ENCODE data around the gene C5orf22.
A peak's percentile ranks its signal among the peaks of the same experiment; 100 is the strongest.
"Not testable (repeated sequence)": the region's sequence is repeated elsewhere in the genome, so short reads cannot be mapped to it uniquely, and the experiment has no call there.

C5orf22 gene

DNA sequence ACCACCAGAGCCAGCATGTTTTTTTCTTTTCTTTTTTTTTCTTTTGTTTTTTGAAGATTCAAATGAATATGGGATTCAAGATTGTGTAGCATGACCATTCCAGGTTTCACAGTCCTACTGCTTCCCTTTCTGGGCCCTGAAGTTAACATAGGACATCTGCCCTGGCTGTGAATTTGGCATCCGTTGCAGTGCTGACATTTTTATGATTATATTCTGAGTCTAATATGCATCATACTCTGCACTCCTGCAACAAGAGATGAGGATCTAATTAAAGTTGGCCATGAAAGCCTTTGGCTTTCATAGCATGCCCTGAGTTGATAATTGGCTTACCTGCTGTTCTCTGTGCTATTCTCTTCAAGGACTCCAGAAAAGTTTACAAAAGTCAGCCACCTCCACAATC, 29.8 kb downstream of the C5orf22 start:
- no peak for TF ChIP-seq CTCF (IDR thresholded peaks at IDR 0.05; ENCODE audit: extremely low read depth, insufficient read depth, missing control alignments)
- in situ Hi-C loops (cut with MboI; ENCODE audit: low pct_unique_long_range_greater_than_20kb, low sequenced_read_pairs, unreplicated experiment) = no loop called here
- DNase-seq (ENCODE audit: low spot score) = no peak

DNA sequence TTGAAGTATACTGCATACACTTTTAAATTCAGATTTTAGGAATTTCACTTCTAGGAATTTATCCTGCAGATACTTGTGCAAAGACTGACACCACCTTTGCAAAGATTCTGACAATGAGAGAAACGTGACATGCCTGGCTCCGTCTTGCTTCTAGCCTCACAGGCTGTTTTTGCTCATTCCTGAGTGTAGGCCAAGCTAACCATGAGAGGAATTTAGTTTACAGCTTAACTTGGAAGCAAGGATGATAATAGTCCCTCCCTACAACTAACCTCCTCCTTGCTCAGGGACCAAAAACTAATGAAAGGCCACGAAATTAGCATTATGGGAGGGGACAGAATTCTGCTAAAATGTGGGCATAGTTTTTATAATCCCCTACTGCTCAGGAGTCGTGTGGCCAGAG, 31.1 kb downstream of the C5orf22 start:
- in situ Hi-C loops (cut with MboI; ENCODE audit: low pct_unique_long_range_greater_than_20kb, low sequenced_read_pairs, unreplicated experiment) = no loop called here
- no peak for DNase-seq (ENCODE audit: low spot score)
- TF ChIP-seq CTCF (IDR thresholded peaks at IDR 0.05; ENCODE audit: extremely low read depth, insufficient read depth, missing control alignments) = no peak

GRCh38 chr5:31566362-31566761, 34.3 kb downstream of the C5orf22 start:
- DNase-seq (ENCODE audit: low spot score); in situ Hi-C loops (cut with MboI; ENCODE audit: low pct_unique_long_range_greater_than_20kb, low sequenced_read_pairs, unreplicated experiment): not testable (repeated sequence)

DNA sequence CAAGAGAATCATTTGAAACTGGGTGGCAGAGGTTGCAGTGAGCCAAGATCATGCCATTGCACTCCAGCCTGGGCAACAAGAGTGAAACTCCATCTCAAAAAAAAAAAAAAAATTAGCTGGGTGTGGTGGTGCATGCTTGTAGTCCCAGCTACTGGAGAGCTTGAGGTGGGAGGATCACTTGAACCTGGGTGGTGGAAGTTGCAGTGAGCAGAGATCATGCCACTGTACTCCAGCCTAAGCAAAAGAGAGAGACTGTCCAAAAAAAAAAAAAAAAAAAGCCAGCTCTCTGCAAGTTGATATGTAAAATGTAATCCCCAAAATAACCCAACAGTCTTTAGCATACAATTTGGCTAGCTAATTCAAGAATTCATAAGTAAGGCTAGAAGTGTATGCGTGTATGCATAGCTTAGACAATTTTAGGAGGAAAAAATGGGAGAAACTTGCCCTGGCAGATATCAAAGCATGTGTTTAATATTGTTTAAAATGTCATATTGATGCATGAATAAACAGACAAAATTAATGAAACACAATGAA, 36.3 kb downstream of the C5orf22 start:
- in situ Hi-C loops (cut with MboI; ENCODE audit: low pct_unique_long_range_greater_than_20kb, low sequenced_read_pairs, unreplicated experiment) = no loop called here
- DNase-seq (ENCODE audit: low spot score) = no peak

GRCh38 chr5:31569068-31569467, 37.0 kb downstream of the C5orf22 start:
- DNase-seq (ENCODE audit: low spot score) = no peak
- TF ChIP-seq CTCF (IDR thresholded peaks at IDR 0.05; ENCODE audit: extremely low read depth, insufficient read depth, missing control alignments) = no peak
- in situ Hi-C loops (cut with MboI; ENCODE audit: low pct_unique_long_range_greater_than_20kb, low sequenced_read_pairs, unreplicated experiment) = no loop called here

More for the DNA sequence above, 36.3 kb downstream of the C5orf22 start:
- TF ChIP-seq CTCF (IDR thresholded peaks at IDR 0.05; ENCODE audit: extremely low read depth, insufficient read depth, missing control alignments) = no peak

GRCh38 chr5:31573494-31574142, 41.5 kb downstream of the C5orf22 start:
- no peak for TF ChIP-seq CTCF (IDR thresholded peaks at IDR 0.05; ENCODE audit: extremely low read depth, insufficient read depth, missing control alignments)
- in situ Hi-C loops (cut with MboI; ENCODE audit: low pct_unique_long_range_greater_than_20kb, low sequenced_read_pairs, unreplicated experiment) = no loop called here
- peak; percentile 58 for DNase-seq (ENCODE audit: low spot score)

DNA sequence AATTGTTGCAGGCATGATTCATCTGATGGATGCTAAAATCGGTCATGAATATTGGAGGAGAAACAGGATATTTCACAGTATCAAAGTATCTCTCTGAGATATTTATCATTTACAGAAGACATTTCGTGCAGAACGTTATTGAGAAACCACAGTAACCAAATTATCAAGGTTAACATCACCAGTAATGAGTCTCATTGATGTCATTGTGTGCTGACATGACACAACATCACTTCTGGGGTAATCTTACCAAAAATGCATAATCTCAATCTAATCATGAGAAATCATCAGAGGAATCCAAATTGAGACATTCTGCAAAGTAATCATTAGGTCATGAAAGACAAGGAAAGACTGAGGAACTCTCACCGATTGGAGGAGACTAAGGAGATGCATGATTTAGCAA, 42.7 kb downstream of the C5orf22 start:
- no peak for TF ChIP-seq CTCF (IDR thresholded peaks at IDR 0.05; ENCODE audit: extremely low read depth, insufficient read depth, missing control alignments)
- no peak for DNase-seq (ENCODE audit: low spot score)
- in situ Hi-C loops (cut with MboI; ENCODE audit: low pct_unique_long_range_greater_than_20kb, low sequenced_read_pairs, unreplicated experiment) = loop anchor here (25.0 kb wide), 2 partner anchors 238 to 513 kb away; no protein-coding TSS in a partner anchor
